Right renal cortex interstitium (tissue), 3 donors: Measurements from ENCODE around the gene SHROOM1. TPM values are rescaled to one million over a fixed set of nuclear protein-coding genes. Genes with fewer than 3 reads are reported as not detected.

Experiments used
- DNase-seq, 3 donors: peaks; one replicate each; pipeline ENCODE4 v3.0.0-alpha.2; 2013; ENCODE audit warnings: low read depth in 3 of 3, low spot score in 2 of 3
- polyA plus RNA-seq, 3 donors: library from polyadenylated mRNA; unstranded; fragments of 120-200 nt; gene quantifications; one replicate each; pipeline ENCODE4 v1.2.1, GENCODE V29; 2013; ENCODE audit not compliant: insufficient read length in 3 of 3

SHROOM1 gene
- polyA plus RNA-seq, 3 donors, result 10.8 to 19.7 (median 11.6) TPM

DNA sequence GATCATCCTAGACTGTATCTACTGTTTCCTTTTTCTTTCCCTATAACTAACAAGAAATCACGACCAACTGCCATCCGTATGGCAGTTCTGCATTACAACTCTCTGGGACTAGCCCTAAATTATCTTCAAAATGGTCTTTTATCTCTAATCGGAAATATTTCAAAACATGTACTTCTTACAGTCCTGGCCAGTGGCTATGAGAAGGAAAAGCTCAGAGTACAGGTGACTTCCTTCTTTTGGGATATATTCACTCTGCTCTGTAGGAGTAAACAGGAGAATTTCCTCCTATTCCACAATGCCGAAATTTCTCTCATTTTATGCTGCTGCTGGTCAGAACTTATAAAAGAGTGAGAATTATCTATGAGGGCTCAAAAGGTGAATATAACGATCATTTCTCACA, 51.6 kb downstream of the SHROOM1 start:
- no peak for DNase-seq

GRCh38 chr5:132778129-132778528, 52.3 kb downstream of the SHROOM1 start:
- DNase-seq, result no peak

DNA sequence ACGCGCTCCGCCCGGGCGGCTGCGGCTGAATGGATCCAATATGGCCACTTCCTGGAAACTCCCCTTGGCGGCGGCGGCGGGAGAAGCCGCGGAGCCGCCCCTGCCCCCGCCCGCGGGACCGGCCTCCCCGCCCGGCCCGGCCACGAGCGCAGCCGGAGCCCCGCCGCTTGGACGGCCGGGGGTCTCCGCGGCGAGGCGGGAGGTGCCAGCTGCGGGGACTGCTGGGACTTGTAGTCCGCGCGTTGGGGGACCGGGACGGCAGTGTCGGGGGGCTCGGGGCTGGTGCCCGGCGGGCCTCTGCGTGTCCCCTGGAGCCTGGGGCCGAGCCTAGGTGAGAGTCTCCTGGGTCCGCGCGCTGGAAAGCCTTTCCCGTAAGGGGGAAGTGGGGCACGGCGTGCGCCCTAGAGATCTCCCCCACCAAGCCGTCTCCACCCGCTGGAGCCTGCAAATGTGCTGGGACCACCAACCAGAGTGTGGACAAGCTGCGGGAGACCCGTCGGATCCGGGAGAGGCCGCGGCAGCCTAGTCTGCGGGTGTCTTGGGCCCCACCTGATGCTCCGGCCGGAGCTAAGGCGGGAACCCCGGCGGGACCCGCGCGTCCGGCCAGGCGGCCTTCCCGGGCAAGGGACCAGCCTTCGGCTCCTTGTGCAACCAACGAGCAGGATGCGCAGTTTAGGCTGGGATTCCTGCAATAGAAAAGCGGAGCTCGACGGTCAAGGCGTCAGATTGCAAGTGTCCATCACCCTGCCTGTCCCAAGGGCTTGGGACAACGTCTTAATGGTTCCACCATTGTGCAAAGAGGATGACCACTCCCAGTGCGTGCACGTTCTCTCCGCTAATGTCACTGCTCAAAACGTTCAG, 53.0 kb downstream of the SHROOM1 start, which contains the start of gene SEPTIN8:
Gene SEPTIN8 (minus strand): TSS at position 31 of the 861 bp plus-strand sequence. CDS start 102 bp downstream, outside the sequence.
- no peak for DNase-seq

DNA sequence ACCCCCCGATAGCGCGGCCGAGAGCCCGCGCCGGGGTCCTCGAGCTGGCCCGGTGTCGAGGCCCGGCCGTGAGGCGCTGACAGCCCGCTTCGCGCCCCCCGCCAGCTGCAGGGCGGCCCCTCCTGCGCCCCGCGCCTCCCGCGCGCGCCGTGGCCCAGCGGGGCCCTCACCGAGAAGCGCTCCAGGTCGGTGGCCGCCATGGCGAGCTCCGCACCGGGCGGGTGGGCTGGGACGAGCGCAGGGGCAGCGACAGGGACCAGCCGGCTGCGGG, 53.6 kb downstream of the SHROOM1 start:
- DNase-seq, result no peak

GRCh38 chr5:132776131-132776937, 54.1 kb downstream of the SHROOM1 start:
- DNase-seq, result no peak

- DNase-seq, result no peak
These were observed 54.9 kb downstream of the SHROOM1 start for GRCh38 chr5:132775476-132775961.

DNA sequence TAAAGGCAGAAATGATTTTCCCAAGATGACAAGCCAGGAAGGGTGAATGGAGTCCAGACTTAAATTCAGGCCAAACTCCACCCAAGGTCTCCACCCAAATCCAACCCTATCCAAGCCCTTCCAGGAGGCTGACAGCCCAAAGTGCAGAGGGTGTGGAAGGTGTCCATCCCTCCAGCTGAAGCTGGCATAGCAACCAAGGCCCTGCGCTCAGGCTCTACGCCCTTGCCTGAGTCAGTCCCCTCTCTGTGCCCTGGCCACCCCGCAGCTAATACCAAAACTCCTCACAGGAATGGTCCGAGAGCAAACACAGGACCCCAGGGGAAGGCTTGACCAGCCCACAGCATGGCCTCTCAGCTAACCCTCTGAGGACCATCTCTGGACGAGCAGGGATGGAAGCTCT, 55.6 kb downstream of the SHROOM1 start:
- no peak for DNase-seq

DNA sequence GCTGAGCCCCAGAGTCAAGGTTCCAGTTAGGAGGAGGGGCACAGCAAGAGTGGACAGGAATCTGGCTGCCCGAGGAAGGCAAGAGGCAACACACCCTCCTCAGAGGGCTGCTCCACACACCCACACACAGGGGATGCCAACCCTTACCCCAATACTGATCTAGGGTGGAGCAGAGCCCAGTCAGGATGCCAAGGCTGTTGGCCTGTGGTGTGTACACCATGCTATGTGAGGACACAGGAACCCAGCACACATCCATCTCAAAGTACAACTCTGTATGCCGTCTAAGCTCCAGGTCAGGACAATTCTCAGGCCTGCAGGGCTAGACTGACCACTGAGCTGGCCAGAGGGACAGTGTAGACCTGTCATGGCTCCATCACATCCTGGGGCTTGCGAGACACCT, 56.0 kb downstream of the SHROOM1 start:
- no peak for DNase-seq

- DNase-seq, result no peak
These were observed 56.7 kb downstream of the SHROOM1 start for GRCh38 chr5:132773601-132774355.

DNA sequence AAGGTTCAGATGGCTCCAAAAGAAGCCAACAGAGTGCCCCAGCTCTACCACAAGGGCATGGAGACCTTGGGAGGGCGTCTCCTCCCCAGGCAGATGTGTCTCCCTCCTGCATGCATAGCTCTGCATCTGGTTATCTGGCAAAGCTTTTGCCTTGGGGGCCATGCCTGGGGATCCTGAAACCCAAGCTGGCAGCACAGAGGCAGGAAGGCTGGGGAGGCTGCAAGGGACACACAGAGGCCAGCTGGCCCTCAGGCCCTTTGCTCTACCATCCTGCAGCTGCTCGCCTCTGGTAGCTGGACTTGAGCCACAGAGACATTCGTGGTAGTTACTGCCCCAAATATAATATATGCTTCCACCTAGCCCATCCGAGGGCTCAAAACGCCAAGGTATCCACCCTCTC, 57.3 kb downstream of the SHROOM1 start:
- no peak for DNase-seq

DNA sequence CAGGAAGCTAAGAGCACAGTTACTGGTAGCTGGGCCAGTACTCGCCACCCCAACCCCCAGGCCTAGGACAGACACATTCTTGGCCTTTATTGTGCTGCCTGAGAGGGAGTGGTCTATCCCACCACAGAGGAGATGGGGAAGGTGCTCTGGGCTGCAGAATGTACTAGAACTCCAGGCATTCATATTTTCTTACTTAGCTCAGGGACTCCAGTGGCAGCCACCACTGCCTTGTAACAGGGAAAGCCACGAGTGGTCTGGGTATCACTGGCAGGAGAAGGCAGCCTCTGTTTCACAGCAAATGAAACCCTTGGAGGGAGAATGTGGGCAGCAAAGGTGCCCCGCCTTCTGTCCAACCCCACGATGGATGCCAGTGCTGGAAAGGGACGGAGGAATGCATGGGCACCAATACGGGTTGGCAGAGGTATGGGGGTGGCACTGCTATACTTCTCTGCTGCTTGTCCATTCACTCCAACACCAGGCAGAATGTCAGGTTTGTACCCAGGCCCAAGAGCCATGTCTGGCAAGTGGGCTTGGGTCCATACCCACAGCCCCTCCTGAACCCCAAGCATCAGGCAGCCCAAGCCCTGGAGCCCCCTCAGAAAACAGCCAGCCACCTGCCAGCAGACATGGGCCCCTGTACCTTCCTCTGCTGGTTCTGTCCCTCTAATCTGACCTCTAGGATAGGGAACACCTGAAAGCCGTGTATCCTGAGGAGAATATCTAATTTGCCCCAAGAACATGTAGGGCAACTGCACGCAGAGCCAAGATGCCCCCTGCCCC, 58.0 kb downstream of the SHROOM1 start:
- DNase-seq, result no peak

Other genes starting within 250 kb of the SHROOM1 start
- gene IL13, start 172.5 kb downstream of the SHROOM1 start, polyA plus RNA-seq, result not detected
- not detected for gene IL4, start 156.7 kb downstream of the SHROOM1 start, polyA plus RNA-seq
- gene KIF3A, start 93.1 kb downstream of the SHROOM1 start, polyA plus RNA-seq, result 10 to 100 TPM; 22.2 to 25.4 (median 23.5) TPM
- gene CCNI2, start 83.2 kb downstream of the SHROOM1 start, polyA plus RNA-seq, result 1 to 10 TPM; 2.6 to 4.2 (median 3.0) TPM
- gene SEPTIN8, start 53.4 kb downstream of the SHROOM1 start, polyA plus RNA-seq, result 10 to 100 TPM; 71.8 to 78.7 (median 78.5) TPM
- gene SOWAHA, start 17.3 kb downstream of the SHROOM1 start, polyA plus RNA-seq, result 1 to 10 TPM; 4.2 to 4.5 (median 4.3) TPM
- 1 to 10 TPM; 1.5 to 2.0 (median 1.7) TPM for gene GDF9, start 35.8 kb upstream of the SHROOM1 start, polyA plus RNA-seq
- gene UQCRQ, start 36.0 kb upstream of the SHROOM1 start, polyA plus RNA-seq, result 100 to 1,000 TPM; 171 to 198 (median 186) TPM
- 1 to 10 TPM; 3.5 to 7.6 (median 3.7) TPM for gene LEAP2, start 43.0 kb upstream of the SHROOM1 start, polyA plus RNA-seq
- gene AFF4, start 133.0 kb upstream of the SHROOM1 start, polyA plus RNA-seq, result 10 to 100 TPM; 56.9 to 63.9 (median 61.0) TPM
- 10 to 100 TPM; 38.1 to 39.7 (median 38.1) TPM for gene ZCCHC10, start 195.9 kb upstream of the SHROOM1 start, polyA plus RNA-seq
- gene HSPA4, start 221.4 kb upstream of the SHROOM1 start, polyA plus RNA-seq, result 100 to 1,000 TPM; 152 to 160 (median 160) TPM